ENCODE results near the gene LILRB1. TPM values are rescaled to one million over a fixed set of nuclear protein-coding genes. Genes with fewer than 3 reads are reported as not detected.

Gene LILRB1
- polyA plus RNA-seq, 1 donor: 3.2 TPM

GRCh38 chr19:54606891-54607784, 23.1 kb upstream of the LILRB1 start:
- no CpG with 5 or more reads among the region's 16 CpGs for WGBS (ENCODE audit: insufficient coverage, low lambda C conversion rate)
- H3K9me3 ChIP-seq (ENCODE audit: control insufficient read depth, low read depth, low read length): peaks cover 12% of the 10 kb centered on the region
- H3K4me3 ChIP-seq (ENCODE audit: low read length): no peak overlapping the region
- H3K27ac ChIP-seq (ENCODE audit: low read length): no peak overlapping the region
- no peaks in the 10 kb centered on the region for H3K27me3 ChIP-seq (ENCODE audit: control insufficient read depth, insufficient read depth, low read length)
- no peaks in the 10 kb centered on the region for H3K4me1 ChIP-seq (ENCODE audit: control insufficient read depth, insufficient read depth, low read length)
- no peaks in the 10 kb centered on the region for H3K36me3 ChIP-seq (ENCODE audit: control insufficient read depth, insufficient read depth, low read length)
- no peak for DNase-seq

- Histone ChIP-seq H3K36me3 (ENCODE audit: control insufficient read depth, insufficient read depth, low read length) (no peaks in the 10 kb centered on the region), H3K4me1 (ENCODE audit: control insufficient read depth, insufficient read depth, low read length) (no peaks in the 10 kb centered on the region), H3K9me3 (ENCODE audit: control insufficient read depth, low read depth, low read length) (peaks cover 12% of the 10 kb centered on the region), H3K27ac (ENCODE audit: low read length) (no peak overlapping the region), H3K4me3 (ENCODE audit: low read length) (no peak overlapping the region), H3K27me3 (ENCODE audit: control insufficient read depth, insufficient read depth, low read length) (no peaks in the 10 kb centered on the region)
- DNase-seq: no peak
- no CpG with 5 or more reads among the region's 5 CpGs for WGBS (ENCODE audit: insufficient coverage, low lambda C conversion rate)
These were observed 22.5 kb upstream of the LILRB1 start for GRCh38 chr19:54607785-54608150.

GRCh38 chr19:54608205-54608604, 22.1 kb upstream of the LILRB1 start:
- Histone ChIP-seq H3K27me3 (ENCODE audit: control insufficient read depth, insufficient read depth, low read length) (no peaks in the 10 kb centered on the region), H3K9me3 (ENCODE audit: control insufficient read depth, low read depth, low read length) (peaks cover 12% of the 10 kb centered on the region), H3K27ac (ENCODE audit: low read length) (no peak overlapping the region), H3K4me3 (ENCODE audit: low read length) (no peak overlapping the region), H3K4me1 (ENCODE audit: control insufficient read depth, insufficient read depth, low read length) (no peaks in the 10 kb centered on the region), H3K36me3 (ENCODE audit: control insufficient read depth, insufficient read depth, low read length) (no peaks in the 10 kb centered on the region)
- DNase-seq: no peak
- WGBS (ENCODE audit: insufficient coverage, low lambda C conversion rate): no CpG with 5 or more reads among the region's 7 CpGs

- Histone ChIP-seq H3K4me1 (ENCODE audit: control insufficient read depth, insufficient read depth, low read length) (no peaks in the 10 kb centered on the region), H3K27me3 (ENCODE audit: control insufficient read depth, insufficient read depth, low read length) (no peaks in the 10 kb centered on the region), H3K4me3 (ENCODE audit: low read length) (no peak overlapping the region), H3K9me3 (ENCODE audit: control insufficient read depth, low read depth, low read length) (peaks cover 12% of the 10 kb centered on the region), H3K27ac (ENCODE audit: low read length) (no peak overlapping the region), H3K36me3 (ENCODE audit: control insufficient read depth, insufficient read depth, low read length) (no peaks in the 10 kb centered on the region)
- DNase-seq: no peak
- no CpG with 5 or more reads among the region's 15 CpGs for WGBS (ENCODE audit: insufficient coverage, low lambda C conversion rate)
These were observed 21.5 kb upstream of the LILRB1 start for GRCh38 chr19:54608792-54609191.

- peaks cover 12% of the 10 kb centered on the region for H3K9me3 ChIP-seq (ENCODE audit: control insufficient read depth, low read depth, low read length)
- no peaks in the 10 kb centered on the region for H3K4me1 ChIP-seq (ENCODE audit: control insufficient read depth, insufficient read depth, low read length)
- DNase-seq: no peak
- no CpG with 5 or more reads among the region's 26 CpGs for WGBS (ENCODE audit: insufficient coverage, low lambda C conversion rate)
- H3K36me3 ChIP-seq (ENCODE audit: control insufficient read depth, insufficient read depth, low read length): no peaks in the 10 kb centered on the region
- H3K27me3 ChIP-seq (ENCODE audit: control insufficient read depth, insufficient read depth, low read length): no peaks in the 10 kb centered on the region
- H3K4me3 ChIP-seq (ENCODE audit: low read length): no peak overlapping the region
- H3K27ac ChIP-seq (ENCODE audit: low read length): no peak overlapping the region
These were observed 20.9 kb upstream of the LILRB1 start for GRCh38 chr19:54609356-54609791.

- Histone ChIP-seq H3K4me3 (ENCODE audit: low read length) (no peak overlapping the region), H3K36me3 (ENCODE audit: control insufficient read depth, insufficient read depth, low read length) (no peaks in the 10 kb centered on the region), H3K4me1 (ENCODE audit: control insufficient read depth, insufficient read depth, low read length) (no peaks in the 10 kb centered on the region), H3K9me3 (ENCODE audit: control insufficient read depth, low read depth, low read length) (peaks cover 12% of the 10 kb centered on the region), H3K27ac (ENCODE audit: low read length) (no peak overlapping the region), H3K27me3 (ENCODE audit: control insufficient read depth, insufficient read depth, low read length) (no peaks in the 10 kb centered on the region)
- no peak for DNase-seq
- WGBS (ENCODE audit: insufficient coverage, low lambda C conversion rate): no CpG with 5 or more reads among the region's 1 CpG
These were observed 17.9 kb upstream of the LILRB1 start for GRCh38 chr19:54612428-54612827.

- Histone ChIP-seq H3K9me3 (ENCODE audit: control insufficient read depth, low read depth, low read length) (no peaks in the 10 kb centered on the region), H3K4me1 (ENCODE audit: control insufficient read depth, insufficient read depth, low read length) (no peaks in the 10 kb centered on the region), H3K27me3 (ENCODE audit: control insufficient read depth, insufficient read depth, low read length) (no peaks in the 10 kb centered on the region), H3K4me3 (ENCODE audit: low read length) (no peak overlapping the region), H3K36me3 (ENCODE audit: control insufficient read depth, insufficient read depth, low read length) (no peaks in the 10 kb centered on the region), H3K27ac (ENCODE audit: low read length) (no peak overlapping the region)
- WGBS (ENCODE audit: insufficient coverage, low lambda C conversion rate): 80% methylated on average over 1 of the region's 1 CpG
- no peak for DNase-seq
These were observed 15.6 kb upstream of the LILRB1 start for GRCh38 chr19:54614726-54615125.

- Histone ChIP-seq H3K27me3 (ENCODE audit: control insufficient read depth, insufficient read depth, low read length) (no peaks in the 10 kb centered on the region), H3K4me1 (ENCODE audit: control insufficient read depth, insufficient read depth, low read length) (no peaks in the 10 kb centered on the region), H3K27ac (ENCODE audit: low read length) (no peak overlapping the region), H3K4me3 (ENCODE audit: low read length) (no peak overlapping the region), H3K9me3 (ENCODE audit: control insufficient read depth, low read depth, low read length) (no peaks in the 10 kb centered on the region), H3K36me3 (ENCODE audit: control insufficient read depth, insufficient read depth, low read length) (no peaks in the 10 kb centered on the region)
- 92% methylated on average over 2 of the region's 3 CpGs for WGBS (ENCODE audit: insufficient coverage, low lambda C conversion rate)
- DNase-seq: no peak
These were observed 14.2 kb upstream of the LILRB1 start for GRCh38 chr19:54616057-54616456.

GRCh38 chr19:54616821-54617560, 13.3 kb upstream of the LILRB1 start:
- no CpG with 5 or more reads among the region's 5 CpGs for WGBS (ENCODE audit: insufficient coverage, low lambda C conversion rate)
- no peak overlapping the region for H3K27ac ChIP-seq (ENCODE audit: low read length)

GRCh38 chr19:54620464-54620863, 9.8 kb upstream of the LILRB1 start:
- no peak overlapping the region for H3K27ac ChIP-seq (ENCODE audit: low read length)
- H3K27me3 ChIP-seq (ENCODE audit: control insufficient read depth, insufficient read depth, low read length): no peaks in the 10 kb centered on the region
- no peak for DNase-seq
- H3K4me1 ChIP-seq (ENCODE audit: control insufficient read depth, insufficient read depth, low read length): no peaks in the 10 kb centered on the region
- H3K4me3 ChIP-seq (ENCODE audit: low read length): no peak overlapping the region
- no peaks in the 10 kb centered on the region for H3K36me3 ChIP-seq (ENCODE audit: control insufficient read depth, insufficient read depth, low read length)
- WGBS (ENCODE audit: insufficient coverage, low lambda C conversion rate): 83% methylated on average over 1 of the region's 4 CpGs
- H3K9me3 ChIP-seq (ENCODE audit: control insufficient read depth, low read depth, low read length): no peaks in the 10 kb centered on the region

More at GRCh38 chr19:54616821-54617560, 13.3 kb upstream of the LILRB1 start:
- H3K4me3 ChIP-seq (ENCODE audit: low read length): no peak overlapping the region
- H3K4me1 ChIP-seq (ENCODE audit: control insufficient read depth, insufficient read depth, low read length): no peaks in the 10 kb centered on the region
- H3K36me3 ChIP-seq (ENCODE audit: control insufficient read depth, insufficient read depth, low read length): no peaks in the 10 kb centered on the region
- H3K27me3 ChIP-seq (ENCODE audit: control insufficient read depth, insufficient read depth, low read length): no peaks in the 10 kb centered on the region
- no peaks in the 10 kb centered on the region for H3K9me3 ChIP-seq (ENCODE audit: control insufficient read depth, low read depth, low read length)
- DNase-seq: no peak
